GM13976 (cell line): ENCODE results near the gene AQP3.
"Not testable (repeated sequence)": the region's sequence is repeated elsewhere in the genome, so short reads cannot be mapped to it uniquely, and the experiment has no call there.

ENCODE experiments used
- DNase-seq: peaks from one replicate; pipeline ENCODE4 v3.0.0; 2012; ENCODE audit warnings: low spot score
- CTCF ChIP-seq: IDR thresholded peaks from 2 replicates; pipeline ENCODE4 v1.5.1; 2012; ENCODE audit warnings: borderline replicate concordance, mild to moderate bottlenecking; ENCODE audit not compliant: insufficient read depth; ENCODE audit errors: extremely low read depth, missing control alignments, control extremely low read depth
- in situ Hi-C: fragments of 300-500 bp; cut with MboI; formaldehyde crosslinking; loops from one replicate; pipeline ENCODE4 v1.12.0; 2022; ENCODE audit warnings: low sequenced_read_pairs, mixed read lengths, inconsistent platforms; ENCODE audit not compliant: unreplicated experiment

AQP3 gene

GRCh38 chr9:33430942-33431341 lies 16.5 kb downstream of the AQP3 start:
- TF ChIP-seq CTCF = no peak
- no peak for DNase-seq
- in situ Hi-C loops = no loop called here

- TF ChIP-seq CTCF = no peak
- in situ Hi-C loops = no loop called here
These were observed 18.0 kb downstream of the AQP3 start for GRCh38 chr9:33429256-33429985.

DNA sequence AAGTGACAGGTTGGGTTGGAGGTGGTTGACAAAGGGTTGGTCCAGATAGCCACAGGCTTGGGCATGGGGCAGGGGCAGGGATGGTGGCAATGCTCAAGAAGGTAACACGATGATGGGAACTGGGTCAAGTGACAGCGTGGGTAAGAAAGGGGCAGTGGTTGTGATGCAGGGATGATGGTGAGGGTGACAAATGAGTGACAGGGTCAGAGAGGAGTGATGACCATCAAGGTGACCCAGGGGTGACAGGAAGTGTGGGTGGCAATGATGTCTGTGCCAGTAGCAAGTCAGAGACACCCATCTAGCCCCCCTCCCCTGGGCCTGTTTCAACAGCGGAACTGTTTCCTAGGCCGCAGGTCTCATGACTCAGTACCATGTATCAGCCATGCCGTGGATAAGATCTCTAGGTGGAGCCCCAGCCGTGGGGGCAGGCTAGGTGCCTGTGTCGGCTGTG lies 20.5 kb downstream of the AQP3 start:
- TF ChIP-seq CTCF = no peak

More at GRCh38 chr9:33429256-33429985, 18.0 kb downstream of the AQP3 start:
- DNase-seq = no peak

GRCh38 chr9:33425128-33425533 lies 22.3 kb downstream of the AQP3 start:
- in situ Hi-C loops = no loop called here
- TF ChIP-seq CTCF = no peak
- no peak for DNase-seq

More for the DNA sequence above, 20.5 kb downstream of the AQP3 start:
- no peak for DNase-seq
- in situ Hi-C loops = no loop called here

DNA sequence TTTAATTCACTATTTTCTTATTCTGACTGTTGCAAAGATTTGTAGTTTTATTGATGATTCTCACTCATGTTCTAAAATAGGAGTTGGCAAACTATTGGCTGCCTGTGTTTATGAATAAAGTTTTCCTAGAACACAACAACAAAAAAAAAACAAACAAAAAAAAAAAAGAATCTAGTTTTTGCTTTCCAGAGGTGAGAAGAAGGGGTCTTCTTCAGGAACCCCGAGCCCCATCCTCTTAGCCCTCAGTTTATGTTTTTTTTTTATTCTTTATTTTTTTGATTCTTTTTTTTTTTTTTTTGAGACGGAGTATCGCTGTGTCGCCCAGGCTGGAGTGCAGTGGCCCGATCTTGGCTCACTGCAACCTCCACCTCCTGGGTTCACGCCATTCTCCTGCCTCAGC lies 22.9 kb downstream of the AQP3 start:
- DNase-seq, in situ Hi-C loops: not testable (repeated sequence)

DNA sequence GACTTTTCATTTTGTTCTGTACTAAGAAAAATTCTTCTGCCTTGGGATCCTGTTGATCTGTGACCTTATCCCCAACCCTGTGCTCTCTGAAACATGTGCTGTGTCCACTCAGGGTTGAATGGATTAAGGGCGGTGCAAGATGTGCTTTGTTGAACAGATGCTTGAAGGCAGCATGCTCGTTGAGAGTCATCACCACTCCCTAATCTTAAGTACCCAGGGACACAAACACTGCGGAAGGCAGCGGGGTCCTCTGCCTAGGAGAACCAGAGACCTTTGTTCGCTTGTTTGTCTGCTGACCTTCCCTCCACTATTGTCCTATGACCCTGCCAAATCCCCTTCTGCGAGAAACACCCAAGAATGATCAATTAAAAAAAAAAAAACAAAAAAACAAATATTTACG lies 23.4 kb downstream of the AQP3 start:
- DNase-seq, in situ Hi-C loops: not testable (repeated sequence)

DNA sequence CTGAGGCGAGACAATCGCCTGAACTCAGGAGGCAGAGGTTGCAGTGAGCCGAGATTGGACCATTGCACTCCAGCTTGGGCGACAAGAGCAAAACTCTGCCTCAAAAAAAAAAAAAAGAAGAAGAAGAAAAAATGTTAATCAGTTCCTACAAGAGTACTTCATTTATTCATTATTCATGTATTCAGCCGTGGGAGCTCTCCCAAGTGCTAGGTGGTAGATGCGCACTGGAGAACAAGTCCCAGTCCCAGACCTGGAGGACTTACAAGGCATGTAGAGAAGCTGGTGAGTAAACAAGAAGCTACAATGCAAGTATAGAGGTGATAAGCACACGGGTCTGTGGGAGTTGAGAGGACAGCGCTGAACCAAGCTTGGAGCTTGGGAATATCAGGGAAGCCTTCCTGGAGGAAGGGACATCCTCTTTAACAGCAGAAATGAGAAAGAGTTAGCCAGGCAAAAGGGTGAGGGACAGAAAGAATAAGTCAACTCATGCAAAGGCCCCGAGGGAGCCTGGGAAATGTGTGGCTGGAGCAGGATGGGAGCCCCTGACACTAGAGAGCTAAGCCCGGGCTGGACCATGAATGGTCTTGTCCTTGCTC lies 27.6 kb downstream of the AQP3 start:
- DNase-seq = no peak
- no peak for TF ChIP-seq CTCF
- in situ Hi-C loops = no loop called here
